ENCODE data around the gene TTLL13. TPM values are rescaled to one million over a fixed set of nuclear protein-coding genes. Genes with fewer than 3 reads are reported as not detected.

TTLL13 gene
- total RNA-seq, 1 donor from 2014 or later: not detected

- Histone ChIP-seq H4K20me1 (ENCODE audit: low read depth) (no peaks in the 10 kb centered on the region), H3K4me2 (no peak overlapping the region), H3K9ac (no peak overlapping the region), H3K27me3 (no peaks in the 10 kb centered on the region), H3K36me3 (no peaks in the 10 kb centered on the region), H3K4me1 (no peaks in the 10 kb centered on the region), H3F3A (ENCODE audit: low read depth) (no peaks in the 10 kb centered on the region), H3K79me2 (ENCODE audit: low read depth) (no peaks in the 10 kb centered on the region), H3K4me3 (no peak overlapping the region), H3K27ac (no peak overlapping the region), H2AFZ (replicated peaks) (no peak overlapping the region), H3K9me3 (ENCODE audit: low read depth) (no peaks in the 10 kb centered on the region)
- H3K4me1 Mint-ChIP-seq: no peaks in the 10 kb centered on the region
- no peaks in the 10 kb centered on the region for H3K9me3 Mint-ChIP-seq
- peaks cover 2% of the 10 kb centered on the region for H3K27me3 Mint-ChIP-seq (ENCODE audit: insufficient read depth, low read depth)
- no peak overlapping the region for H3K4me3 Mint-ChIP-seq
- DNase-seq (ENCODE audit: low spot score): no peak
- H3K27ac Mint-ChIP-seq: no peak overlapping the region
- H3K36me3 Mint-ChIP-seq: peaks cover 15% of the 10 kb centered on the region
- TF ChIP-seq CTCF (IDR thresholded peaks at IDR 0.05) (no peak), EZH2phosphoT487 (IDR thresholded peaks at IDR 0.05) (no peak), EZH2 (IDR thresholded peaks at IDR 0.05) (no peak)
These were observed 24.3 kb upstream of the TTLL13 start for GRCh38 chr15:90225047-90225446.

- H3K27ac Mint-ChIP-seq: no peak overlapping the region
These were observed 23.7 kb upstream of the TTLL13 start for GRCh38 chr15:90225504-90226234.

GRCh38 chr15:90227336-90227735 is 22.0 kb upstream of the TTLL13 start:
- H4K20me1 ChIP-seq (ENCODE audit: low read depth): no peaks in the 10 kb centered on the region
- H3K4me1 ChIP-seq: no peaks in the 10 kb centered on the region
- H3K79me2 ChIP-seq (ENCODE audit: low read depth): no peaks in the 10 kb centered on the region
- TF ChIP-seq EZH2phosphoT487 (IDR thresholded peaks at IDR 0.05): no peak
- no peak for TF ChIP-seq EZH2 (IDR thresholded peaks at IDR 0.05)
- TF ChIP-seq CTCF (IDR thresholded peaks at IDR 0.05): no peak
- Mint-ChIP-seq H3K4me3 (no peak overlapping the region), H3K27ac (no peak overlapping the region), H3K27me3 (ENCODE audit: insufficient read depth, low read depth) (peaks cover 2% of the 10 kb centered on the region), H3K9me3 (no peaks in the 10 kb centered on the region), H3K4me1 (peaks cover 2% of the 10 kb centered on the region), H3K36me3 (peaks cover 16% of the 10 kb centered on the region)
- no peak overlapping the region for H3K4me3 ChIP-seq
- no peak overlapping the region for H3K4me2 ChIP-seq
- no peaks in the 10 kb centered on the region for H3K36me3 ChIP-seq
- H3K9ac ChIP-seq: no peak overlapping the region
- DNase-seq (ENCODE audit: low spot score): no peak
- no peaks in the 10 kb centered on the region for H3F3A ChIP-seq (ENCODE audit: low read depth)
- H2AFZ ChIP-seq (replicated peaks): no peak overlapping the region
- H3K9me3 ChIP-seq (ENCODE audit: low read depth): no peaks in the 10 kb centered on the region
- no peak overlapping the region for H3K27ac ChIP-seq
- H3K27me3 ChIP-seq: peaks cover 3% of the 10 kb centered on the region

More at GRCh38 chr15:90225504-90226234, 23.7 kb upstream of the TTLL13 start:
- Histone ChIP-seq H3K79me2 (ENCODE audit: low read depth) (no peaks in the 10 kb centered on the region), H4K20me1 (ENCODE audit: low read depth) (no peaks in the 10 kb centered on the region), H3K4me2 (no peak overlapping the region), H3K4me3 (no peak overlapping the region), H3K27me3 (no peaks in the 10 kb centered on the region), H2AFZ (replicated peaks) (no peak overlapping the region), H3K36me3 (no peaks in the 10 kb centered on the region), H3F3A (ENCODE audit: low read depth) (no peaks in the 10 kb centered on the region), H3K4me1 (no peaks in the 10 kb centered on the region), H3K27ac (no peak overlapping the region), H3K9me3 (ENCODE audit: low read depth) (no peaks in the 10 kb centered on the region), H3K9ac (no peak overlapping the region)
- DNase-seq (ENCODE audit: low spot score): no peak
- TF ChIP-seq EZH2phosphoT487 (IDR thresholded peaks at IDR 0.05): no peak
- TF ChIP-seq EZH2 (IDR thresholded peaks at IDR 0.05): no peak
- TF ChIP-seq CTCF (IDR thresholded peaks at IDR 0.05): no peak
- Mint-ChIP-seq H3K4me3 (no peak overlapping the region), H3K36me3 (peaks cover 16% of the 10 kb centered on the region), H3K9me3 (no peaks in the 10 kb centered on the region), H3K27me3 (ENCODE audit: insufficient read depth, low read depth) (peaks cover 2% of the 10 kb centered on the region), H3K4me1 (no peaks in the 10 kb centered on the region)
